Activated CD4-positive, CD25-positive, alpha-beta regulatory T cell treated with anti-CD3 and anti-CD28 coated beads, Interleukin-2, amount 50 U/mL, for 24 hours (primary cell): Measurements from ENCODE around the gene NDUFS3.
A peak's percentile ranks its signal among the peaks of the same experiment; 100 is the strongest.
"Not testable (repeated sequence)": the region's sequence is repeated elsewhere in the genome, so short reads cannot be mapped to it uniquely, and the experiment has no call there.

ENCODE experiments used
- ATAC-seq, 2 donors: fragments of 150-1000 bp; cut with Tn5 transposase; one replicate each; pipeline ENCODE4 v1.10.0; 2021; ENCODE audit warnings: mild to moderate bottlenecking in 1 of 2, moderate library complexity in 1 of 2

Gene NDUFS3

DNA sequence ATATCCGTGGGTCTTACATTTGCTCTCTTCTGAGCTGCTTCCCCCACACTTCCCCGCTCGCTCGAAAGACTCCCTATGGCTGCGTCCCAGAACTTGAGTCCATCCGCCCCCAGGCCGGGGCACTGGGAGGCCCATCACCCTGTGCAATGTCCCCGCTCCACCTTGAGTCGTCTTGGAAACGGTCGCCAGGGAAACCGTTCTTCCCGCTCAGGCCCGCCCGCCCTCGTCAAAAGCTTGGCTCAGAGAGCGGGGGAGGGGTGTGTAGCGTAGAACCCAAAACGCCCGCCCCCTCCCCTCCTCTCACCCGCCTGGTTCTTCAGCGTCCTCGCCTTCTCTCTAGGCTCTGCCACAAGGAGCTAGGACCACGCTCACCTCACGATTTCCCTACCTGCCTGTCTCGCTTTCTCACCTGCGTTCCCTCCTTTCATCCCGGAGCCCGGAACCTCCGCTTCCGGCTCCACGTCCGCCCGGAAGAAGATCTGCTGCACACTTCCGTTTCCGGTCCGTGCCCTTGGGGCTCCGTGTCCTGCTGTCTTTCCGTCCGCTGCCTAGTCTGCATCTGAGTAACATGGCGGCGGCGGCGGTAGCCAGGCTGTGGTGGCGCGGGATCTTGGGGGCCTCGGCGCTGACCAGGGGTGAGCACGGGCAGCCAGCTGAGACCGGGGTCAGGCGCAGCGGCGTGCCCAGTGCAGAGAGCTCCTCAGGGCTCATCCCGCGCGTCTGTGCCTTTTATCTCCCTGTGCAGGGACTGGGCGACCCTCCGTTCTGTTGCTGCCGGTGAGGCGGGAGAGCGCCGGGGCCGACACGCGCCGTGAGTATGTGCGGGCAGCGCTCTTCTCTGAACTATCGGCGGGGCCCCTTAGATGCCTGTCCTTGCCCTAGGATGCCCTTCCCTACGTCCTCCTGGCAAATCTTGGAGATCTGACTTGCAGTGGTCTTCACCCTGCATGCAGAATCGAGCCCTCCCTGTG lies at the start of gene NDUFS3, which contains the start of gene KBTBD4:
Gene NDUFS3 (plus strand): TSS at position 551 of the 971 bp plus-strand sequence. CDS start 18 bp downstream, at position 569.
Gene KBTBD4 (minus strand): TSS at position 447 of the 971 bp plus-strand sequence. CDS start 19 bp downstream, at position 428.
- ATAC-seq: peak; percentile 96

DNA sequence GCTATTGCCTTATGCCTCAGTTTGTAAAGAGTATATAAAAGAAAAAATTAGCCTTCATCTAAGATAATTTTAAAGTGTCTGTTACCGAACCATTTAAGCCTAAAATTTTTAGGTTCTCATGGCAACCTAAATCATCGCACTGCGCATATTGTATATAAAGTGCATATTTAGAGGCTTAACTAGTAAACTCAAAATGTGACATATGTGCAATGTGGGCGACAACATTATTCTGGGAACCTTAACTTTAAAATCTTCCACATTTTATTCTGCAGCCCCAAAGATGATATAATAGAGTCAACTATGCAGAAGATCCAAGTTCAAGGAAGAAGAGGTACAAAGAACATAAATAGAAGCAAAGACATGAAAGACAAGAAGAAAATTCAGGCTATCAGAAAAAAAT lies 48.9 kb upstream of the NDUFS3 start:
- ATAC-seq: no peak

DNA sequence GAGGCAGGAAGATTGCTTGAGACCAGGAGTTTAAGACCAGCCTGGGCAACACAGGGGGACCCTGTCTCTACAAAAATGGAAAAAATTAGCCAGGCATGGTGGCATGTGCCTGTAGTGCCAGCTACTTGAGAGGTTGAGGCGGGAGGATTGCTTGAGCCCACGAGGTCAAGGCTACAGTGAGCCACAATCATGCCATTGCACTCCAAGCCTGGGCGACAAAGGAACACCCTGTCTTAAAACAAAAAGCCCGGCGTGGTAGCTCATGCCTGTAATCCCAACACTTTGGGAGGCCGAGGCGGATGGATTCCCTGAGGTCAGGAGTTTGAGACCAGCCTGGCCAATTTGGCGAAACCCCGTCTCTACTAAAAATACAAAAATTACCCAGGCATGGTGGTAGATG lies 48.2 kb upstream of the NDUFS3 start:
- not testable (repeated sequence) for ATAC-seq

DNA sequence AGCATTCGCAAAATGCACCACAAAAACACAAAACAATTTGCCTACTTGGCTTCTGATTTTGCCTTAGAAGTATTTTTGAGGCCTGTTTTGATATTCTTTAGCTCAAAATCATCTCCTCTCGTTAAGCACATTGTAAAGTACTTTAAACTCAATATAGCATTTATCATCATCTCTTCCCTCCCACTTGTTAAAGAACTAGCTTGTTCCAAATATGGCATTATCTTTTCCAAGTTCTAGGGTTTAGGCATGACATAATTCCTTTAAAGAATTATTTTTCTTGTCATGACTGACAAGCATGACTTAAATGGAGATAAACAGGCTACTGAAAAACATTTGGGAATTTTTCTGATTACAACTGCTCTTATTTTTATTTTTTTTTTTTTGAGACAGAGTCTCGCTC lies 47.2 kb upstream of the NDUFS3 start:
- ATAC-seq: no peak

DNA sequence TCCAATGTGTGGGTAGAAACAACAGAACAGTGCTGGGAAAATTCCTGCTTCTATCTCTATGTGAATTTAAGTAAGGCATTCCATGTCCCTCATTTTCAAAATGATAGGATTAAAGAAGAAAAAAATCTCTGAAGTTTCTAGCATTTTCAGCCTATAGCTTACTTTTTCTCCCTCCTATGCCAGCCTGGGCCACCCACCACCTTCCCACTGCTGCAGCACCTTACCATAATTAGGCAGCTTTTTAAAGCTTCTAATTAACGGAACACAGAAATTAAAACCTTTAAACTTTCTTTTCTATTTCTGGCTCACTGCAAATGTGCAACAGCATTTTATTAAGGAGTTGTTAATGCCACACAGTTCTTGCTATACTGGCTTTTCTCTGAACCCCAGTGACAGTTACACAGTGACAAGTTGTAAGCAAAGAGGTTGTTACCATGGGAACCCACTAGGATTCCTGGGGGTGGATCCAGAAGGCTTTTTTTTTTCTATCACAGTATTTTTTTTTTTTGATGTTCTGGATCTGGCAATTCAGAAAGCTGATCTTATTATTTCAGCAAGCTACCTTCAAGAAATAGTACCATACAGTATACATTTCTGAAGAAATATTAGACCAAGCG lies 46.2 kb upstream of the NDUFS3 start:
- no peak for ATAC-seq

DNA sequence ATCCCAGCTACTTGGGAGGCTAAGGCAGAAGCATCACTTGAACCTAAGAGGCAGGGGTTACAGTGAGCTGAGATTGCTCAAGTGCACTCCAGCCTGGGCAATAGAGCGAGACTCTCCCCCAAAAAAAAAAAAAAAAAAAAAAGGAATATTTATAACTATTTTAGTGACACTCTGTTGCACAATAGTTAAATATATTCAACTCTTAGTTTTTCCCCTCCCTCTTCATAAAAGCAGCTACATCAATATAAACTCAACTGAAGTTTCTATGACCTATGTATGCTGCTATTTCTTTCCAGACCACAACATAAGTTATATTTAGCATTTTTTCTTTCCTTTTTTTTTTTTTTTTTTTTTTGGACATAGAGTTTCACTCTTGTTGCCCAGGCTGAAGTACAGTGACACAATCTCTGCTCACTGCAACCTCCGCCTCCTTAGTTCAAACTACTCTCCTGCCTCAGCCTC lies 45.2 kb upstream of the NDUFS3 start:
- ATAC-seq: no peak

DNA sequence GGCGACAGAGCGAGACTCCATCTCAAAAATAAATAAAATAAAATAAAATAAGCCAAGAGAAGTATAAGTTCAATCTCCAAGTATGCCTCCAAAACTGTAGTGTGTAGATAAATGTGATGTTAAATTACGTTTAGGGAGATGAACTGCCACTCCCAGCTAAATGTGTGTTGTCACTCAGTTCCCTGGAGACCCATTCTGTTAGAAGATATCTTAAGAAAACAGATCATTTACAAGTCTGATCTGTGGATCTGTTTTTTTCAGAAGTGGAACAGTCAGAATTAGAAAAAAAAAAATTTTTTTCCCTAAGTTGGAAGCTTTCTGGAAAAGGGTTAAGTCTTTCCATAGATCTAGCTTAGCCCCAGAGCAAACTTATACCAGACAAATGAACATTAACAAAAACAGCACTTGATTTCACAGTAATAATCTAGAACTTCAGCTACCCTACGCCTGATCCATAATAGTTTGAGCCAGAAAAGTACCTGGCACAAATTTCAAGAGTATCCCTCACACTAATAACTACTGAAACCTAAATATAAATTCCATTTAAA lies 44.1 kb upstream of the NDUFS3 start:
- no peak for ATAC-seq

DNA sequence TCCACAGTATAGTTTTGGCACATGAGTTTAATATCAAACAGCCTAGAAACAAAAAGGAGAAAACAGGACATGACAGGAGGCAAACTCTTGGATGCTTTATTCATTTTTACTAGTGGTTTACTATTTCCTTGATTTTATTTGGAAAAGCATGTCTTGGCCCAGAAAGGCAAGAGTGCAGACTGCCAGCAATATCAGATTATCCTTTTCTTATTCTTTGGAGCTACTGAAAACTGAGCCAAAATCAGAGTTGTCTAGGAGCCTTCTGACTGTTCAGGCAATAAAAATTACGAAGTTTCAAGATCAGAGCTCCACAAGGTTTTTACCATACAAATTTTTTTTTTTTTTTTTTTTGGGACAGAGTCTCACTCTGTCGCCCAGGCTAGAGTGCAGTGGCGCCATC lies 42.0 kb upstream of the NDUFS3 start:
- ATAC-seq: no peak

DNA sequence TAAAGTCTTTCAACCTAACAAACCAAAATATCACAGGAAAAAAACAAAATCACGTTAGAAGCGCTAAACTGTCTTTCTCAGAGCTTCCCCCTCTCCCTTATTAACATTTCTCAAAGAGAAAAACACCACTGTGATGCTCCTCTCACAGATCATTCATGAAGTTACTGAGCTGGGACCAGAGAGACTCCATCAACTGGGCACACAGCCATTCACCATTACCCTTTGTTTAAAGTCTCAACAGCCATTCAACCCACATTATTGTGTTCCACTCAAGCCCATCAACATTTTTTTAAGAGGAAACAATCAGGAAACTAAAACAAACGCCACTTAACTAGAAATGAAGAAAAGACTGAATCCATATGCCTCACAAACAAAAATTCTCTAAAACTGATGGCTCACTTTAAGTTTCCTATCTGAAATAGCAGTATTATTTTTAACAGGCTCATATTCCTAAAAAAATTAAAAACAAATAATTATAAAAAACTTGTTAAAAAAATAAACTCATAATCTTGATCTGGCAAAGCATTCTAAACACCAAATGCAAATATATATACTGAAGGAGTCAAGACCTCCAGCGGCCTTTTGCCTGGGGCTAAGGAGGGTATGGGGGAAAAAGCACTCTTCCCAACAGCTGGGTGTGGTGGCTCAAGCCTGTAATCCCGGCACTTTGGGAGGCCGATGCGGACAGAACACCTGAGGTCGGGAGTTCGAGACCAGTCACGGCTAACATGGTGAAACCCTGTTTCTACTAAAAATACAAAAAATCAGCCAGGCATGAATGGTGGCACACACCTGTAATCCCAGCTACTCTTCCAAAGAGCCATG lies 39.9 kb upstream of the NDUFS3 start:
- ATAC-seq: no peak

DNA sequence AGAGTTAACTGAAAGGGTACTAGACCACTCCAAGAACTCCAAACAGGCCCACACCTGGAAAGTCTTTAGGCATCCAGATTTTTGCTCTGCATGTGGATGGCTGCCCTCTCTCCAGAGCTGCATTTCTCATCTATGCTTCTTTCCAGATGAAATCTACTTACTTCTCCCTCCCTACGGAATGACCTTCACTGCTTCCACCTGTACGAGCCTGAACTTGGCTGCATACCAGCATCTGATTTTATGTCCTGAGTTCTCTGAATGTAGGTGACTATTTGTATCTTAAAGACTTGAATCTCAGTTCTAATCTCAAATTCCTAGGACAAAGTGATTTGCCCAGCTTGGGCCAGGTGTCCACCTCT lies 39.2 kb upstream of the NDUFS3 start:
- no peak for ATAC-seq

DNA sequence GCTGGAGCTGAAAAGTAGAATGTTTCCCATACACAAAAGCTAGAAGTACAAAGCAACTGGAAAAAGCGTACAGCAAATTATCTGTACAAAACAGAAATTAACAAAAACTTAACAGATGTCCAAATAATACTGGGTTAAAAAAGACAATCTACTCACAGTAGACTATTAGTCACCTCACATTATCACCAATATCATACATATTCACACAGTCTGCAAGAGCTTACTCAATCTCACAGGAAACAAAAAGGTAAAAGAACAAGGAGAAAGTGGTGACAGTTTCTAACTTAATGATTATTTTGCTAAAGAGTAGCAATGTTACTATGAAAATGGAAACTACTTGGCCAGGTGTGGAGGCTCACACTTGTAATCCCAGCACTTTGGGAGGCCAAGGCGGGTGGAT lies 37.8 kb upstream of the NDUFS3 start:
- peak; percentile 63 to 67 for ATAC-seq

DNA sequence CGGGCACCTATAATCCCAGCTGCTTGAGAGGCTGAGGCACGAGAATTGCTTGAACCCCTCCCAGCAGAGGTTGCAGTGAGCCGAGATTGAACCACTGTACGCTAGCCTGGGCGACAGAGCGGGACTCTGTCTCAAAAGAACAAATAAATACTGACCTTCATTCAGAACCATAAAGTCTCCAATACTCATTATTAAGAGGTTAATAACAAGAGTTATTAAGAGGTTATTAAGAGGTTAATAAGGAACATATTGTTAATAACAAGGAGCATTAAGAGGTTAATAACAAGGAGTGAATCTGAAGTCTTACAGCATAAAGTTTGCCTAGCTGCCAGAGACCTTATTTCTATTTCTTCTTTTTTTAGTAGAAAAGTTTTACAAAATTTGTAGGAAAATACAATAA lies 33.6 kb upstream of the NDUFS3 start:
- ATAC-seq: no peak

DNA sequence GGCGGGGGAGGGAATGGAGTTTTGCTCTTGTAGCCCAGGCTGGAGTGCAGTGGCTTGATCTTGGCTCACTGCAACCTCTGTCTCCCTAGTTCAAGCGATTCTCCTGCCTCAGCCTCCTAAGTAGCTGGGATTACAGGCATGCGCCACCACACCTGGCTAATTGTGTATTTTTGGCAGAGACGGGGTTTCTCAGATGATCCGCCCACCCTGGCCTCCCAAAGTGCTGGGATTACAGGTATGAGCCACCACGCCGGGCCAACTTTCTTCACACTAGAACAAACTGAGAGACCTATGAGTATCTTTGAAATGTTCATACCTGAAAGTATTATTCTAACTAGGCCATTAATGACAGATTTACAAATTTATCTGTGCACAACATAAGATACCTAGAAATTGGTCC lies 32.6 kb upstream of the NDUFS3 start:
- ATAC-seq: not testable (repeated sequence)

DNA sequence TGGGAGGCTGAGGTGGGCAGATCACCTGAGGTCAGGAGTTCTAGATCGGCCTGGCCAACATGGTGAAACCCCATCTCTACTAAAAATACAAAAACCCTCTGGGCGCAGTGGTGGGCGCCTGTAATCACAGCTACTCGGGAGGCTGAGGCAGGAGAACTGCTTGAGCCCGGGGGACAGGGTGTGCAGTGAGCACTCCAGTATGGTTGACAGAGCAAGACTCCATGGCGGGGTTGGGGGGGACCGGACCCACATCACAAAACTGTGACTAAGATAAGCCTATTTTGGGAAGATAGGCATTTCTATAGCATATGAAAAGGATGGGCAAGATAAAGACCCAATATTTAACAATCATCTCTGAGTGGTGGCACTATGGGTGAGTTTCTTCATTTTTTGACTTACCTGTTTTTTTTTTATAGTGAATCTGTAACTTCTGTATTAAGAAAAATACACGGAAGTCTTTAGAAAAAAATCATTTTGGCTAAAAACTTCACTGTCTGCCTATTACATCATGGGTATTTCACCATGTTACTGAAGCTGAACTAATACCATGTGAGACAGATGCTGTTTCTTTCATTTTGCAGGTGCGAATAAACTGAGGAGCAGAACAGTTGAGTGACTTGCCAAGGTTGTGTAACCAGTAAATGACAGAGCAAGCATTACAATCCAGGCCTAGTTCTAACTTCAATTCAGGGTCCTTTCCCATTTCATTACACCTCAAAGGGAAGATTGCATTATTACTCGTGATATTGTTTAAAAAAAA lies 28.4 kb upstream of the NDUFS3 start:
- ATAC-seq: no peak

DNA sequence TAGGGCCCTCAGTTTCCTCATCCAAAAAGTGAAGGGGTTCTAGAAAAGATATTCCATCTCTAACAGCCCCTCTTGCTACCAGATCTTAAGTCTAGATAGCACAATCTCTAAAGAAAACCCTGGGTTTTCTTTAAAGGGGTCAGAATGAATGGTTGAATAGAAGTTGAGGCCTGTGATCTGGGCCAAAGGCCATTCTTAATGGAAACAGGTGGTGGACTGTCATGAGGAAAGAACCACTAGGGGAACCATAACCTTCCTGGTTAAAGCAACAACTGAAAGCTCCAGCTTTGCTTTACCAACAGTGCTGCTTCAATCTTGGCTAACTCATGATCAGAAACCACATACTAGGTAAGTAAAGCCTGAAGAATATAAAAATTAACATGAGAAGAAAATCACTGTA lies 27.8 kb upstream of the NDUFS3 start:
- ATAC-seq: no peak

DNA sequence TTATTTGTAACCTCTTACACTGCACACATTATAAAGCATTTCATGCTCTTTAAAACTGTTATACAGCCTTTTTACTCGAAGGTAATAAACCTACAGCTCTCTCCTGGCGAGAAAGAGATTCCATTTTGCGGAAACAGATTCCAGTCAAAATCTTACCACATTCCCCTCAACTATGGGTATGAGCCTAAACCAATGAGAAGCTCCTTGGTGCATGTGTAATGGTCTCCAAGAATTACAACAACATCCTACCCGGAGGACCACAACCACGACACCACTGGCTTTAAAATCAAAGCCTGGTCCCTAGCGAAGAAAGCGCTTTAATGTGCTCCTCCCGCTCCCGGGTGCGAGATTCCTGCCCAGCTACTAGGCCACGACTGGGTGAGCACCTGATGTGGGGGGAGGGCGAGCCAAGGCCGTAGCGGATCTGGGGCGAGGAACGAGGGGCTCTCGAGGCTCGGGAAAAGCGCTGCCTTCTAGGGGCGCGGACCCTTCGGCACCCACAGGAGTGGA lies 26.8 kb upstream of the NDUFS3 start:
- ATAC-seq: no peak

DNA sequence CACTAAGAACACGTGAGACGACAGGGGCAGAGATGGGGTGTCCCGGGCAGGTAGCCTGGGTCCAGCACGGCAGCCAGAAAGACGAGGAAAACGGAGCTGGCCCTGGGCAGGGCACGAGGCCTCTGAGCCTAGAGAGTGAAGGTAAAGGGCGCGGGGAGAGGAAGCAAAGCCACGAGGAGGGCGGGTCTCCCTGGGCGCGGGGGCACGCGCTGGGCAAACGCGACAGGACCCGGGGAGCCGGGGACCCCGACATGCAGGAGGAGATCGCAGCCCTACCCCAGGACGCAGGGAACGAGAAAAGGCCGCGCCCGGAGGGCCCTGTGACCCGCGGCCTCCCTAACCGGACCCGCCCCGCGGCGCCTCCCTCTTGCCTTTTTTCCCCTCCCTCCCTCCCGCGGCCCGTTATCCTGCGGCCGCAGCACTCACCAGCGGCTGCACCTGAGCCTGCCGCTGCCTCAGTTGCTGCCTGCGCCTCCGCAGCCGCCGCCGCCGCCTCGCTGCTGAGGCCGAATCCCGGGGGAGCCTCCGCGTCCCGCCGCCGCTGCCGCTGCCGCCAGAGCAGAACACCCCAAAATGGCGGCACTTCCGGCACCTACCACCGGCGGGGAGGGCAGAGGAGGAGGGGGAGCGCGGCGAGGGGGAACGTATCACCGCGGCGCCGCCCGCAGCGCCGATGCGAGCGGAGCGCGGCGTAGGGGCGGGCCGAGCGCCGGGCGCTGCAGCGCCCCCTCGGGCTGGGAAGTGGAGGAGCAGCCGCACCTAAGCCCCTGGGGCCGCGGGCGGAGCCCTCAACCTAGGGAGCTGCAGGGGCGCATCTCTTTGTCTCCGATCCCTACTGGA lies 26.1 kb upstream of the NDUFS3 start, which contains the start of gene CELF1:
Gene CELF1 (minus strand): TSS at position 567 of the 840 bp plus-strand sequence. CDS start 53,609 bp downstream, outside the sequence.
- peak; percentile 95 to 96 for ATAC-seq

DNA sequence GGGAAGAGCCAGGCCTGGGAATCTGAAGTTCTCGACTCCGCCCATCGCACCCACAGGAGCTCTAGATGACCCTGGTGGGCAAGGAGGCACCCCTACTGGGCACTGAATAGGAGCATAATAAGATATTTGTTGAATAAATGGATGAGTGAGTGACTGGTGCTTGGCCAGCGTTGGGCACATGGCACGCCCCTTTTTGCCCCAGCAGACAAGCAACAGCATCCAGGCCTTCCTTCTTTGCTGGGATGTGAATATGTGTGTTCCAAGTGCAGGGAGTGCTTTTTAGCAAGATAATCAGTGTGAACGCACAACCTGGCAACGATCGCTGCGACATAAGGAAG lies 25.5 kb upstream of the NDUFS3 start:
- ATAC-seq: peak; percentile 9

DNA sequence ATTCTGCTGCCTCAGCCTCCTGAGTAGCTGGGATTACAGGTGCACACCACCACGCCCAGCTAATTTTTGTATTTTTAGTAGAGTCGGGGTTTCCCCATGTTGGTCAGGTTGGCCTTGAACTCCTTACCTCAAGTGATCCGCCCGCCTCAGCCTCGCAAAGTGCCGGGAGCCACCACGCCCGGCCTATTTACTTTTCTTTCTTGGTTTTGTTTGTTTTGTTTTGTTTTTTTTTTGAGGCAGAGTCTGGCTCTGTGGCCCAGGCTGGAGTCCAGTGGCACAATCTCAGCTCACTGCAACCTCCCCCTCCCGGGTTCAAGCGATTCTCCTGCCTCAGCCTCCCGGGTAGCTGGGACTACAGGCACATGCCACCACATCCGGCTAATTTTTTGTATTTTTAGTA lies 21.9 kb upstream of the NDUFS3 start:
- ATAC-seq: not testable (repeated sequence)

DNA sequence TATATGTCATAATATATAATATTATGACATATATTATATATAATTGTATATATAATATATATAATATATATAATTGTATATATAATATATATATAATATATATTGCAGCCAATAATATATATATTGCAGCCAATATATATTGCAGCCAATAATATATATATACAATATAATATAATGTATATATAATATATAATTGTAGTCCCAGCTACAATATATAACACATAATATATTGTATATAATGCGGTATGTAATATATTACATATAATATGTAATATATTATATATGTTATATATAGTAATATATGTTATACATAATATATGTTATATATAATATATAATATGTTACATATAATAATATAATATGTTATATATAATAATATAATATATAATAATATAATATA lies 20.2 kb upstream of the NDUFS3 start:
- no peak for ATAC-seq

DNA sequence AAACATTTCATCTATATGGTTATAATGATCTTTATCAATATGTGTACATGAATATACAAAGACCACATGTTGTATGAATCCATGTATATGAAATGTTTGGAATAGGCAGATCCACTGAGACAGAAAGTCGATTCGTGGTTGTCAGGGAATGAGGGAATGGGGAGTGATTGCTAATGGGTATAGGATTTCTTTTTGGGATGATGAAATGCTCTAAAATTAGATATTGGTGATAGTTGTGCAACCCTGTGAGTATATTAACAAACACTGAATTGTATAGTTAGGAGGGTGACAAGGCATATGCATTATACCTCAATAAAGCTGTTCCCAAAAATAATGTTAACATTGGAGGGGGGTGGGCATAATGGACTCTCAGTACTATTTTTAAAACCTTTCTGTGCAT lies 18.4 kb upstream of the NDUFS3 start:
- ATAC-seq: no peak
